ENCODE data around the gene ARHGAP15. TPM values are rescaled to one million over a fixed set of nuclear protein-coding genes. Genes with fewer than 3 reads are reported as not detected.

The ARHGAP15 gene
- total and polyA plus RNA-seq, 2 experiments from 2014 or later = 0.26 TPM; not detected in 1

- TF ChIP-seq ETS1 (IDR thresholded peaks at IDR 0.05) (no peak), ZNF114 (CRISPR knock-in tag; IDR thresholded peaks at IDR 0.05) (no peak), JUNB (IDR thresholded peaks at IDR 0.05; ENCODE audit: unreplicated experiment) (no peak)
Observed at GRCh38 chr2:143701785-143702184, 572.6 kb downstream of the ARHGAP15 start (continued).

GRCh38 chr2:143702931-143703330 lies 573.7 kb downstream of the ARHGAP15 start:
- no peak overlapping the region for H3K27ac ChIP-seq (ENCODE audit: low read depth)
- H3K27me3 Mint-ChIP-seq (ENCODE audit: insufficient read depth, low read depth, poor library complexity) = no peaks in the 10 kb centered on the region
- no peaks in the 10 kb centered on the region for H3K36me3 ChIP-seq (ENCODE audit: insufficient read depth)
- no peak overlapping the region for H3K27ac Mint-ChIP-seq
- H3K4me2 ChIP-seq = no peak overlapping the region
- no peak overlapping the region for H3K4me3 ChIP-seq
- H3K4me1 ChIP-seq (ENCODE audit: insufficient read depth) = no peaks in the 10 kb centered on the region
- no peaks in the 10 kb centered on the region for H4K20me1 ChIP-seq (replicated peaks; ENCODE audit: insufficient read depth)
- no peaks in the 10 kb centered on the region for H3K9me3 Mint-ChIP-seq
- H2AFZ ChIP-seq = 0 out of 2 replicates have a peak overlapping the region, but pooled peaks have one; percentile 35
- ATAC-seq (no peak), DNase-seq (ENCODE audit: low spot score) (no peak)
- no peaks in the 10 kb centered on the region for H3K27me3 ChIP-seq (ENCODE audit: insufficient read depth)
- H3K9me2 ChIP-seq (ENCODE audit: insufficient read depth) = no peaks in the 10 kb centered on the region
- no peaks in the 10 kb centered on the region for H3K36me3 Mint-ChIP-seq (ENCODE audit: low read depth)
- no peaks in the 10 kb centered on the region for H3F3A ChIP-seq (replicated peaks; ENCODE audit: low read depth)
- H3K4me3 Mint-ChIP-seq = no peak overlapping the region
- peaks cover 7% of the 10 kb centered on the region for H3K4me1 Mint-ChIP-seq
- H3K79me2 ChIP-seq (replicated peaks; ENCODE audit: insufficient read depth) = no peaks in the 10 kb centered on the region
- no peak for TF ChIP-seq POLR2AphosphoS5 (IDR thresholded peaks at IDR 0.05; ENCODE audit: low read depth)
- no peak for TF ChIP-seq EZH2 (IDR thresholded peaks at IDR 0.05; ENCODE audit: low read depth, unreplicated experiment)
- TF ChIP-seq EZH2phosphoT487 (IDR thresholded peaks at IDR 0.05; ENCODE audit: unreplicated experiment) = no peak
- TF ChIP-seq CREB1 (CRISPR knock-in tag; IDR thresholded peaks at IDR 0.05; ENCODE audit: low read depth) = no peak
- TF ChIP-seq NANOG (IDR thresholded peaks at IDR 0.05; ENCODE audit: borderline replicate concordance) = no peak
- no peak for TF ChIP-seq CTCF (conservative IDR thresholded peaks at IDR 0.05; ENCODE audit: low read depth in 2 of 2)
- no peak for TF ChIP-seq REST (IDR thresholded peaks at IDR 0.05; ENCODE audit: unreplicated experiment)
- TF ChIP-seq ZNF114 (CRISPR knock-in tag; IDR thresholded peaks at IDR 0.05) = no peak
- no peak for TF ChIP-seq JUNB (IDR thresholded peaks at IDR 0.05; ENCODE audit: unreplicated experiment)
- no peak for TF ChIP-seq ETS1 (IDR thresholded peaks at IDR 0.05)
- no peak for TF ChIP-seq ZNF462 (CRISPR knock-in tag; IDR thresholded peaks at IDR 0.05)

All from GM23338 (cell line).